Bronchial epithelial cell (primary cell): ENCODE measurements around the gene MDH1. TPM values are rescaled to one million over a fixed set of nuclear protein-coding genes. Genes with fewer than 3 reads are reported as not detected.

ENCODE experiments used
- DNase-seq: peaks from one replicate; pipeline ENCODE4 v3.0.0-alpha.2; 2010; ENCODE audit warnings: low read depth
- FAIRE-seq: peaks from 2 replicates; lab custom pipeline; 2011; peaks lifted over from hg19 to GRCh38; lab: Jason Lieb, UNC
- H3K27me3 ChIP-seq: 2 replicates; pipeline ENCODE4 v1.5.1; 2011; ENCODE audit warnings: low read length; ENCODE audit not compliant: control insufficient read depth, insufficient read depth
- H3K36me3 ChIP-seq: 2 replicates; pipeline ENCODE4 v1.5.1; 2011; ENCODE audit warnings: low read length; ENCODE audit not compliant: control insufficient read depth, insufficient read depth
- H3K4me3 ChIP-seq: 2 replicates; pipeline ENCODE4 v1.5.1; 2011; ENCODE audit warnings: mild to moderate bottlenecking, low read depth, low read length, control low read depth
- CTCF ChIP-seq: IDR thresholded peaks from 2 replicates; pipeline ENCODE4 v1.5.1; 2011; ENCODE audit warnings: mild to moderate bottlenecking, moderate library complexity, low read length, control low read depth, inconsistent platforms; ENCODE audit not compliant: insufficient read depth, severe bottlenecking
- total RNA-seq: library from RNA; depleted of rRNA; stranded (reverse); fragments of >200 nt; gene quantifications from 2 replicates; pipeline ENCODE4 v1.2.1, GENCODE V29; 2014

The MDH1 gene
- 109 and 118 TPM in 2 replicates for total RNA-seq

GRCh38 chr2:63588385-63589147, at the start of gene MDH1, which contains the start of gene WDPCP:
Gene MDH1, plus strand, starts transcription at chr2:63588963. Its CDS starts 81 bp downstream, at chr2:63589044.
Gene WDPCP, minus strand, starts transcription at chr2:63588477. Its CDS starts 206 bp downstream, at chr2:63588271.
- no peaks in the 10 kb centered on the region for H3K27me3 ChIP-seq

GRCh38 chr2:63539416-63540162, 49.2 kb upstream of the MDH1 start:
- Histone ChIP-seq H3K27me3 (no peaks in the 10 kb centered on the region), H3K4me3 (no peak overlapping the region), H3K36me3 (no peaks in the 10 kb centered on the region)
- FAIRE-seq (no peak), DNase-seq (no peak)
- no peak for TF ChIP-seq CTCF

More at GRCh38 chr2:63588385-63589147, at the start of gene MDH1, which contains the start of gene WDPCP:
- Histone ChIP-seq H3K4me3 (peak within 1 kb of the TSS; percentile 65), H3K36me3 (no peaks in the 10 kb centered on the region)
- peak; percentile 58 for FAIRE-seq
- DNase-seq: peak; percentile 99
- TF ChIP-seq CTCF: no peak

- Histone ChIP-seq H3K36me3 (no peaks in the 10 kb centered on the region), H3K4me3 (no peak overlapping the region), H3K27me3 (no peaks in the 10 kb centered on the region)
- FAIRE-seq (no peak), DNase-seq (peak; percentile 30)
- TF ChIP-seq CTCF: peak; percentile 24
Measured at GRCh38 chr2:63544017-63544627, 44.6 kb upstream of the MDH1 start.

- no peak for TF ChIP-seq CTCF
- DNase-seq (no peak), FAIRE-seq (no peak)
- H3K27me3 ChIP-seq: no peaks in the 10 kb centered on the region
- H3K4me3 ChIP-seq: no peak overlapping the region
- no peaks in the 10 kb centered on the region for H3K36me3 ChIP-seq
Measured at GRCh38 chr2:63545023-63545422, 43.7 kb upstream of the MDH1 start.

GRCh38 chr2:63553049-63553448, 35.7 kb upstream of the MDH1 start:
- no peaks in the 10 kb centered on the region for H3K36me3 ChIP-seq
- no peak overlapping the region for H3K4me3 ChIP-seq
- no peak for FAIRE-seq
- H3K27me3 ChIP-seq: no peaks in the 10 kb centered on the region
- no peak for TF ChIP-seq CTCF
- peak; percentile 5 for DNase-seq
